ENCODE results near the gene GATB.

GRCh38 chr4:151753056-151753455 is 7.8 kb downstream of the GATB start:
- no peak for TF ChIP-seq EZH2phosphoT487 (IDR thresholded peaks at IDR 0.05; ENCODE audit: insufficient read depth, low read depth)
- TF ChIP-seq EZH2 (IDR thresholded peaks at IDR 0.05; ENCODE audit: insufficient read depth, poor library complexity, severe bottlenecking) = no peak

Measured in GM23248 (cell line).